D721Med (cell line): ENCODE results near the gene ZNF41.
A peak's percentile ranks its signal among the peaks of the same experiment; 100 is the strongest.

ENCODE experiments used
- DNase-seq: peaks from one replicate; pipeline ENCODE4 v3.0.0; 2011; ENCODE audit warnings: low spot score; ENCODE audit not compliant: insufficient read length
- FAIRE-seq: peaks from 2 replicates; lab custom pipeline; 2011; peaks lifted over from hg19 to GRCh38; lab: Jason Lieb, UNC
- TF ChIP-seq, protein P1 (sequence below): IDR thresholded peaks from 2 replicates; pipeline ENCODE4 v1.5.1; 2012; ENCODE audit warnings: mild to moderate bottlenecking, control low read depth; ENCODE audit not compliant: insufficient read depth; ENCODE audit errors: missing control alignments

The ZNF41 gene

DNA sequence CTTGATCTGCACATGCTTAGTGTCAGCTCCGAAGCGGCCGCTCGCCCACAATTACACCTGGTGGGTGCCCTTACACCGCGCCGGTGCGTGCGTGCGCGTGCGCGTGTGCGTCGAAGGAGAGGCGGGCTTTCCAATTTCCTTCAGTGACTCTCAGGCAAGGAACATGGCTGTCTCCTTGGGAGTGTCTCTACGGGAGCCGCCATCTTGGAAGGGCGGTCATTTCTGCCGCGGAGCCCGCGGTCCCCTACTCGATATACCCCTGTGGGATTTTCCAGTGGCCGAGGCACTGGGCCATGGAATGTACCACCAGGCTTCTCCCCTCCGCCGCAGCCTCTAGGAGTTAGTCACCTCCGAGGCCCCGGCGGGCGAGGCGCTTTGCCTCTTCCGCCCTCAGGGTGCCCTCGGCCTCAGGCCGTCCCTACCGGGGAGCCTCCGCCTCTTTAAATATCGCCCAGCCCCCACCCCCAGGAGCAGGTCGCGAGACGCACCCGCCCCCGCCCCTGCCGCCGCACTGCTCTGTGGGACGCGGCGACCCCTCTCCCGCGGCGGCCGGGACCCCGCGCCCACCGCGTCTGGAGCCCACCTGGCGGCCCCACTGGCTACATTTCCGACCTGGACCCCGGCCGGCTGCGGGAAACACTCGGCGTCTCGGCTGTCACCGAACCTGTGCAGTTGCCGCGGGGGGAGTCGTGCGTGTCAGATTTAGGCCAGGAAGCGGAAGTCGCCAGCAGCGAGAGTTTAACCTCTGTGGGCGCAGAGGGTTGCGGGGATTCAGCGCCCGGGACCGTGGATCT lies at the start of gene ZNF41:
Gene ZNF41, minus strand, starts transcription at position 711 of the 794 bp plus-strand sequence. CDS start 15,741 bp downstream, outside the sequence.
- peak; percentile 31 for DNase-seq
- FAIRE-seq, result no peak
- TF ChIP-seq, protein P1, sequence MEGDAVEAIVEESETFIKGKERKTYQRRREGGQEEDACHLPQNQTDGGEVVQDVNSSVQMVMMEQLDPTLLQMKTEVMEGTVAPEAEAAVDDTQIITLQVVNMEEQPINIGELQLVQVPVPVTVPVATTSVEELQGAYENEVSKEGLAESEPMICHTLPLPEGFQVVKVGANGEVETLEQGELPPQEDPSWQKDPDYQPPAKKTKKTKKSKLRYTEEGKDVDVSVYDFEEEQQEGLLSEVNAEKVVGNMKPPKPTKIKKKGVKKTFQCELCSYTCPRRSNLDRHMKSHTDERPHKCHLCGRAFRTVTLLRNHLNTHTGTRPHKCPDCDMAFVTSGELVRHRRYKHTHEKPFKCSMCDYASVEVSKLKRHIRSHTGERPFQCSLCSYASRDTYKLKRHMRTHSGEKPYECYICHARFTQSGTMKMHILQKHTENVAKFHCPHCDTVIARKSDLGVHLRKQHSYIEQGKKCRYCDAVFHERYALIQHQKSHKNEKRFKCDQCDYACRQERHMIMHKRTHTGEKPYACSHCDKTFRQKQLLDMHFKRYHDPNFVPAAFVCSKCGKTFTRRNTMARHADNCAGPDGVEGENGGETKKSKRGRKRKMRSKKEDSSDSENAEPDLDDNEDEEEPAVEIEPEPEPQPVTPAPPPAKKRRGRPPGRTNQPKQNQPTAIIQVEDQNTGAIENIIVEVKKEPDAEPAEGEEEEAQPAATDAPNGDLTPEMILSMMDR, result no peak

DNA sequence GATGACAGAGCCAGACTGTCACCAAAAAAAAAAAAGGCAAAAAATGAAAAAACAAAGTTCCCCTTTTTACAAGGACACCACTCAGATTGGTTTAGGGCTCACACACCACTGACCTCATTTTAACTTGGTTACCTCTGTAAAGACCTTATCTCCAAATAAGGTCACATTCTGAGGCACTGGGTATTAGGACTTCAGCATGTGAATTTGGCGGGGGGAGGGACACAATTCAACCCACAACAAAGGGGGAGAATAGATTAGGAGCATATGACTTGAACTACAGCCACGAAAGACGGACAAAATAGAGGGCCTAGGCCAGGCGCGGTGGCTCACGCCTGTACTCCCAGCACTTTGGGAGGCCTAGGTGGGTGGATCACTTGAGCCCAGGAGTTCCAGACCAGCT lies 47.0 kb upstream of the ZNF41 start:
- FAIRE-seq (no peak), DNase-seq (no peak)
- TF ChIP-seq, protein P1, result no peak

DNA sequence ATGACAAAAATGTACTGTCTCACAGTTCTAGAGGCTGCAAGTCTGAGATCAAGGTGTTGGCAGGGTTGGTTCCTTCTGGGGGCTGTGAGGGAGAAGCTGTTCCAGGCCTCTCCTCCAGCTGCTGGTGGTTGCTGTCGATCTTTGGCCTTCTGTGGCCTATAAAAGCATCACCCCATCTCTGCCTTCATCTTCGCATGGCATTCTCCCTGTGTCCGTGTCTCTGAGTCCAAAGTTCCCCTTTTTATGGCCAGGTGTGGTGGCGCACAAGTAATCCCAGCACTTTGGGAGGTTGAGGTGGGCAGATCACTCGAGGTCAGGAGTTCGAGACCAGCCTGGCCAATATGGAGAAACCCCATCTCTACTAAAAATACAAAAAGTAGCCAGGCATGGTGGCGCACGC lies 46.5 kb upstream of the ZNF41 start:
- DNase-seq (no peak), FAIRE-seq (no peak)
- TF ChIP-seq, protein P1, result no peak

DNA sequence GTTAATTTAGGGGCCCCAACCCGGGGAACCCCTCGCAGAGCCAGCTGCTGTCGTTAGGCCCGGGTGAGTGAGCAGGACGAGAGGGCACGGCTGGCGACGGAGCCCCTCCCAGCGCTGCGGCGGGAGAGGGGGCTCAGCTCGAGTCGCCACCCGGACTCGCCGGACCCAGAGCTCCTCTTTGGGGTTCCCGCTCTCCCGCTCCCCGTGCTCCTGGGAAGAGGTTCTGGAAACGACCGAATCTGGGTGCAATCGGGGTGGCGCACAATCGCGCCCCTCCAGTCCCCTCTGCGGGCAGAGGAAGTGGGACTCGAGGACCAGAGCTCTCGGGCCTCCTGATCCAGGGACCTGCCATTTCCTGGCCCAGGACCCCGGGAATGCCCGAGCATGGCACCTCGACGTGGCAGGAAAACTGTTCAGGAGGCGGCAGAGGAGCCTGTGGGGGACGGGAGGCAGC lies 40.7 kb upstream of the ZNF41 start:
- TF ChIP-seq, protein P1, result no peak
- no peak for FAIRE-seq
- no peak for DNase-seq

DNA sequence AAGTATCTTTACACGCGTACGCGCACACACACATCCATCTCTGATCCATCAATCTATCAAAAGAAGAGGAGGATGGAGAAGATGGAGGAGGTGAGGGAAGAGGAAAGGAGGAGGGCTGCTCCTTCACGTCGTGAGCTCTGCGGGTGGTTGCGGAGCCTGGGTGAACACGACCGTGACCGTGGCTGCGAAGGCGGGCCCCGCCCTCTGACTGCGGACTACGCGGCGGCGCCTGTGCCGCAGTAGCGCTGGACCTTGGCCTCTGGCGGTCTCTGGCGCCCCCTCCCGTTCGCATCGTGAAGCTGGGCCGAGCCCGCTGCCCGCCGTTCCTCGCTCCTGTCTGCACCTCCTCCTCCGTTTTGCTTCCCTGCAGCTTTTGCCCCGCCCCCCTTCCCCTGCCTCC lies 40.3 kb upstream of the ZNF41 start:
- peak; percentile 55 for FAIRE-seq

DNA sequence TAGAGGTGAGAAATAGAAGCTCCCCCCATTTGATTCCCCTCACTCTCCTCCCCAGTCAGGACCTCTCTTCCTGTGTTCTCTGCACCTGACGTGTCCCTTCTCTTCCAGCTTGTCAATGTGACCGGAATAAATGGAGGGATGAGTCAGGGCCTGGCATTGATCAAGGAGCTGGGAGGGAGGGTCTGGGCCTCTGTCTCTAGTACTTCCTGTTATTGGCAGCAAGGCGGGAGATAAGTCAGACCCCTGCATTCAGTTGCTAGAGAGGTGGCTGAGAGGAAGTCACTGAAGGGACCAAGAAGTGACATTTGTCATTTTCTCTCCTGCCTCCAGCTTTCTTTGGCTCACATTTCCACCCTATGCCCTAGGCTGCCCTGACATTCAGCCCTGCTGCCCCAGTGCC lies 35.1 kb upstream of the ZNF41 start:
- no peak for FAIRE-seq

More for the DNA sequence above, 40.3 kb upstream of the ZNF41 start:
- TF ChIP-seq, protein P1, result peak; percentile 47
- DNase-seq, result peak; percentile 57

More for the DNA sequence above, 35.1 kb upstream of the ZNF41 start:
- no peak for DNase-seq
- TF ChIP-seq, protein P1, result no peak
